ENCODE data around the gene HES5.
"Not testable (repeated sequence)": the region's sequence is repeated elsewhere in the genome, so short reads cannot be mapped to it uniquely, and the experiment has no call there.

- TF ChIP-seq, protein P1, sequence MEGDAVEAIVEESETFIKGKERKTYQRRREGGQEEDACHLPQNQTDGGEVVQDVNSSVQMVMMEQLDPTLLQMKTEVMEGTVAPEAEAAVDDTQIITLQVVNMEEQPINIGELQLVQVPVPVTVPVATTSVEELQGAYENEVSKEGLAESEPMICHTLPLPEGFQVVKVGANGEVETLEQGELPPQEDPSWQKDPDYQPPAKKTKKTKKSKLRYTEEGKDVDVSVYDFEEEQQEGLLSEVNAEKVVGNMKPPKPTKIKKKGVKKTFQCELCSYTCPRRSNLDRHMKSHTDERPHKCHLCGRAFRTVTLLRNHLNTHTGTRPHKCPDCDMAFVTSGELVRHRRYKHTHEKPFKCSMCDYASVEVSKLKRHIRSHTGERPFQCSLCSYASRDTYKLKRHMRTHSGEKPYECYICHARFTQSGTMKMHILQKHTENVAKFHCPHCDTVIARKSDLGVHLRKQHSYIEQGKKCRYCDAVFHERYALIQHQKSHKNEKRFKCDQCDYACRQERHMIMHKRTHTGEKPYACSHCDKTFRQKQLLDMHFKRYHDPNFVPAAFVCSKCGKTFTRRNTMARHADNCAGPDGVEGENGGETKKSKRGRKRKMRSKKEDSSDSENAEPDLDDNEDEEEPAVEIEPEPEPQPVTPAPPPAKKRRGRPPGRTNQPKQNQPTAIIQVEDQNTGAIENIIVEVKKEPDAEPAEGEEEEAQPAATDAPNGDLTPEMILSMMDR (IDR thresholded peaks at IDR 0.05; ENCODE audit: insufficient read depth, low read length, poor library complexity, severe bottlenecking): not testable (repeated sequence)
- not testable (repeated sequence) for TF ChIP-seq EZH2phosphoT487 (conservative IDR thresholded peaks at IDR 0.05; ENCODE audit: low read length)
Observed at GRCh38 chr1:2569703-2570102, 39.6 kb upstream of the HES5 start.

Data from SU-DHL-6 (cell line).